ENCODE data around the gene TCEAL1.
"Not testable (repeated sequence)": the region's sequence is repeated elsewhere in the genome, so short reads cannot be mapped to it uniquely, and the experiment has no call there.

Gene TCEAL1

DNA sequence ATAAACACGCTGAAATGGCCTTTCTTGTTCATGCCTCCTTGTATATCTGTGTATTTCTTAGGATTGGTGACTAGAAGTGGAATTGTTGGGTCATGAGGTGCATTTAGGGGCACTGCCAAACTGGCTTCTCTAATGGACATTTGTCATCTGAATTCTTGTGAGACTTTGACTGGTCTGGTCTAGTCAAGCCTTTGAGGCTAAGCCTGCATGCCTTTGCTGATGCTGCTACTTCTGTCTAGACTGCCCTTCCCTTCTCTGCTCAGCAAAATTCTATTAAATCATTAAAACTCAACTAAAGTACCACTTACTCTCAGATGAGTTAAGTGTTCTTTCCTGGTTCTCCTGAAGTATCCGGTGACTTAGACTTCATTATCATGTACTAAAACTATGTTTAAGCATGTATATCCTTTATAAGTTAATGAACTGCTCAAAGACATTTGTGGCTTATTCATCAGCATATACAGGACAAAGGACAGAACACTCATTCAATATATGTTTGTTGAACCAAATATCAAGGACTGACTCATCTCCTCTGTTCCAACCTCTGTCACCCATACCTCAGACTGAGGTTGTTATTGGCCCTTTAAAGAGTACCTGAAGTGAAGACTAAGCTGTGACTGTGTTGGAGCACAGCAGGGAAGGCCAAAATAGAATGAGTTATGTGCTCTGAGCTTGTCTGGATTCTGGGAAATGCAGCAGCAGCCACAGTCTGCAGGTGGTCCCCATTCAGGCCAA lies 9.0 kb downstream of the TCEAL1 start:
- no peak for DNase-seq

DNA sequence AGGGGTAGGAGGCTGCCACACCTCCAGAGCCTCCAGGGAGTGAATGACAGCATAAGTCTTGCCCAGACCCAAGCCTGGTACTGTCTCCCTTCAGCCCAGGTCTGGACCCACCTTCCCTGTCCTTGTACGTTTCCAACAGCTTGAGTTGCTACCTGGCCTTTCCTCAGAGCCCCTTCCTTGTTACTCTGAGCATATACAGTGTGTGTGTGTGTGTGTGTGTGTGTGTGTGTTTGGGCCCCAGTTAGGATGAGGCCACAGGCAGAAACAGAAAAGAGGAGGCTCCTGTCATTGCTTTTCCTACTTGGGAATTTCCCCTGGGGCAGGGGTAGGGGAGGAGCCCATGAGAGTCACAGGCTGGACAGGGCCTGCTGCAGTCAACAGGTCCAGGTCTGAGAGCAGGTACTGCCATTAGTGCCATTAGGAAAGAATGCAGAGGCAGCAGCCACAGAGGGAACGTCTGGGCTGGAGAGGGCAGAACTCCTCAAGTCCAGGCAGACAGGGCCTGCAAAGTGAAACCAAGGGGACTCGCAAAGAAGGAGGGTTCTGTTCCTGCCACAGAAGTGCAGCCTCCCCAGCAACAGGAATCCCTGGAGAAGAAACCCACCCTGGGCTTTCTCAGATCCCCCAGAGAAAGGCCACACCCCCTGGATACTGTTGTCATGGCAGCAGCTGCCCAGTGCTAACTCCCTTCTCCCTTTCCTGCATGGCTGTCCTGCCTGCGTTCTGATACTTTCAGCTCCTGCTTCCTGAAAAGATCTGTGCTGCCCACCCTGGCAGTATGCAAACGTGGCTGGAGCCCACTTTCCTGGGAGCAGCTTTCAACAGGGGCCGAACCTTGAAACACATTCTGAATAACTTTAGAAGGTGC lies 9.9 kb downstream of the TCEAL1 start:
- DNase-seq: not testable (repeated sequence)

DNA sequence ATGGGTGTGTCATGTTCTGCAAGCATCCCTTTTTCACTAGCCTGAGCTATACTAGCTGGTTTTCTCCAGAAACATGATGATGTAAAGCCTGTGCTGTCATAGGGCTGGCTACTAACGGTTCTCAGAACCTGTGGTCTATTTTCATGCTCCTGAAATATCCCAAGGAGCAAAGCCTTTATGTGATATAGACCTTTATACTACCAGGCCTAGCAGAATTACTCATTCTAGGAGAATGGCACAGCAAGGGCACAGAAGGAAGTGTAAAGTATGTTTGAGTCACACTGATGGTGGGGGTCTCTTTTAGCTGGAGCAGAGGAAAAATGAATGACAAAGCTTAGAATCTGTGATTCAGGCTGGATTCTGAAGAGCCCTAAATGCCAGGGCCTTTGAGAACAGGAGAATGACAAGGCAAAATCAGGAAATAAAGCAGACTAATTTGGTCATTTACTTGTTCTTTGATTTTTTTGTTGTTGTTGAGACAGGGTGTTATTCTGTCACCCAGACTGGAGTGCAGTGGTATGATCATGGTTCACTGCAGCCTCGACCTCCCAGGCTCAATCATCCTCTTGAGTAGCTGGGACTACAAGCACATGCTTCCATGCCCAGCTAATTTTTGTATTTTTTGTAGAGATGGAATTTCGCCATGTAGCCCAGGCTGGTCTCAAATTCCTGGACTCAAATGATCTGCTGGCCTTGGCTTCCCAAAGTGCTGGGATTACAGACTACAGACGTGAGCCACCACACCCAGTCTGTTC lies 11.8 kb downstream of the TCEAL1 start:
- no peak for DNase-seq

DNA sequence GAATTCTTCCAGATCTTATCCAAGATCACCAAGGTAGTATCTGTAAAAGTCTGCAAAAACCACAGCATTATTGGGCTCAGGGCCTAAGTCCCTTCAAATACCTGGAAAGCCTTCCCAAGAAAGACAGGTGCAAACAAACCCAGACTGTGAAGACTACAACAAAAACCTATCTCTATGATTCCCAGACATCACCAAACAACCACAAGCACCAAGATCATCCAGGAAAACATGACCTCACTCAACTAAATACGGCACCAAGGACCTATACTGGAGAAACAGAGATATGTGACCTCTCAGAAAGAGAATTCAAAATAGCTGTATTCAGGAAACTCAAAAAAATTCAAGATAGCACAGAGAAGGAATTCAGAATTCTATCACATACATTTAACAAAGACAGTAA lies 15.3 kb downstream of the TCEAL1 start:
- no peak for DNase-seq

DNA sequence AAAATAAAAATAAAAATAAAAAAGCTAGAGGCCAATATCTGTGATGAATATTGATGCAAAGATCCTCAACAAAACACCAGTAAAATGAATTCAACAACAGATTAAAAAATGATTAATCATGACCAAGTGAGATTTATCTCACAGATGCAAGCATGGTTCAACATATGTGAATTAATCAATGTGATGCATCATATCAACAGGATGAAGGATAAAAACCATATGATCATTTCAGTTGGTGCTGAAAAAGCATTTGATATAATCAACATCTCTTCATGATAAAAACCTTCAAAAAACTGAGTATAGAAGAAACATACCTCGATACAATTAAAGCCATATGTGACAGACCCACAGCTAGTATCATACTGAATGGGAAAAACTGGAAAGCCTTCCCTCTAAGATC lies 18.9 kb downstream of the TCEAL1 start:
- no peak for DNase-seq

DNA sequence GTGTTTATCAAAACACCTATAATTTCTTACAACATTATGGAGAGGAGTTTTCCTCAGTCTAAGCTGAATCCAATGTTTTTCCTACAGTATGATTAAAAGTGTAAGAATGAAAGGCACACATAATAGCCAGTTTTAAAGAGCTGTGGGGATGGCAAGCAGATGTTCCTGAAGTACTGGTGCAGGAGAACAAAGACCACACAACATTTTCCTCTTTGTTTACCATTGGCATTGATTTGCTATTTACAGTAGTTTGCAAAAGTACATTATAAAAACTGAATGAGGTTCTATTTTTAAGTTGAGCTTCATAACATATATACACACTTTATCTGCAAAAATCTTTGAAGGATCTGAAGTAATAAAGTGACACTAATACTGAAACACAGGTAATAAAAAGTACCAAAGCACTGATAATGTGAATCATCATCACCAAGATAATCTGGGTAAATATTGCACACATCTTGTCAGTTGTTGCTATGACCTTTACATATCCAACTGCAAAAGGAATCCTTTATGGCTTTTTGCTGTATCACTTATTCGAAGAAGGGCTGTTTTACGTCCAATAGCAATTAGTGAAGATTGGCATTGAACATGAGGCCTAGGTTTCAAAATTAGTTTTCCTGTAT lies 22.5 kb downstream of the TCEAL1 start:
- no peak for DNase-seq

DNA sequence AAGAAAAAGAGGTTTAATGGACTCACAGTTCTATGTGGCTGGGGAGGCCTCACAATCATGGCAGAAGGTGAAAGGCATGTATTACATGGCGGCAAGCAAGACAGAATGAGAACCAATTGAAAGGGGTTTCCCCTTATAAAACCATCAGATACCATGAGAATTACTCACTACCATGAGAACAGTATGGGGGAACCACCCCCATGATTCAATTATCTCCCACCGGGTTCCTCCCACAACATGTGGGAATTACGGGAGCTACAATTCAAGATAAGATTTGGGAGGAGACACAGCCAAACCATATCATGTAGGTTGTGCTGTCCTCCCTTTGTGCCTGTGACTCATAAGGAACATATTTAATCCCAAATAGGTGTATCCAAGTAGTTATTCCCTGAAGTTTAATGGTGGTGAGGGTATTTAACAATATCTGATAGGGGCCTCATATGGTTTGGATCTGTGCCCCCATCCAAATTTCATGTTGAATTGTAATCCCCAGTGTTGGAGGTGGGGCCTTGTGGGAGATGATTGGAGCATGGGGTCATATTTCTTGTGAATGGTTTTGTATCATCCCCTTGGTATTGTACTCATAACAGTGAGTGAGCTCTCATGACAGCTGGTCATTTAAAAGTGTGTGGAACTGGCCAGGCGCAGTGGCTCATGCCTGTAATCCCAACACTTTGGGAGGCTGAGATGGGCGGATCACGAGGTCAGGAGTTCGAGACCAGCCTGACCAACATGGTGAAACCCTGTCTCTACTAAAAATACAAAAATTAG lies 26.6 kb downstream of the TCEAL1 start:
- not testable (repeated sequence) for DNase-seq

DNA sequence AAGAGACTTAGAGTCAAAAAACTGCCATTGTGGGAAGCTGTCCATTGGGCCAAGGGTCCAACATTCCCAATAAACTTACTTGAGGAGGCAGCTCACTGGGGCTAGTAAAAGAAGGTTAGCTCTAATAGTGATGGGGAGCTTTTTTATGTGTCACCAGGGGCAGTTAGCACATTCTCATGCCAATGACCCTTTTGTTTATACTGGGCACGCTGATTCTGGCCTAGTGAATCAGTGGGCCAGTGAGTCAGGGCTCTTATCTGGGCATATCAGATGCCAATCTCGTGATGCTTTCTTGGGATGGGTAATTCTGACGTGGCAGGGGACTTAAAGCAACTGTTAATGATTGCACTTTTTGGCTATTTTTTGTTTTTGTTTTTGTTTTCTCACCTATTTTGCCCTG lies 27.8 kb downstream of the TCEAL1 start:
- no peak for DNase-seq

DNA sequence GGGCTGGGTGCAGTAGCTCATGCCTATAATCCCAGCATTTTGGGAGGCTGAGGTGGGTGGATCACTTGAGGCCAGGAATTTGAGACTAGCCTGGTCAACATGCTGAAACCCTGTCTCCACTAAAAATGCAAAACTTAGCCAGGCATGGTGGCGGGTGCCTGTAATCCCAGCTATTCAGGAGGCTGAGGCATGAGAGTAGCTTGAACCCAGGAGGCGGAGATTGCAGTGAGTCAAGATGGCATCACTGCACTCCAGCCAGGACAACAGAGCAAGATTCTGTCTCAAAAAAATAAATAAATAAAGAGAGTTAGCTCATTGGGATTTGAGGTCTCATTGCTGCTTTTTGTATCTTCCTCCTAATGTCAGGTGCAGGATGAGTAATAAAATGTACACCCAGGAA lies 28.3 kb downstream of the TCEAL1 start:
- not testable (repeated sequence) for DNase-seq

DNA sequence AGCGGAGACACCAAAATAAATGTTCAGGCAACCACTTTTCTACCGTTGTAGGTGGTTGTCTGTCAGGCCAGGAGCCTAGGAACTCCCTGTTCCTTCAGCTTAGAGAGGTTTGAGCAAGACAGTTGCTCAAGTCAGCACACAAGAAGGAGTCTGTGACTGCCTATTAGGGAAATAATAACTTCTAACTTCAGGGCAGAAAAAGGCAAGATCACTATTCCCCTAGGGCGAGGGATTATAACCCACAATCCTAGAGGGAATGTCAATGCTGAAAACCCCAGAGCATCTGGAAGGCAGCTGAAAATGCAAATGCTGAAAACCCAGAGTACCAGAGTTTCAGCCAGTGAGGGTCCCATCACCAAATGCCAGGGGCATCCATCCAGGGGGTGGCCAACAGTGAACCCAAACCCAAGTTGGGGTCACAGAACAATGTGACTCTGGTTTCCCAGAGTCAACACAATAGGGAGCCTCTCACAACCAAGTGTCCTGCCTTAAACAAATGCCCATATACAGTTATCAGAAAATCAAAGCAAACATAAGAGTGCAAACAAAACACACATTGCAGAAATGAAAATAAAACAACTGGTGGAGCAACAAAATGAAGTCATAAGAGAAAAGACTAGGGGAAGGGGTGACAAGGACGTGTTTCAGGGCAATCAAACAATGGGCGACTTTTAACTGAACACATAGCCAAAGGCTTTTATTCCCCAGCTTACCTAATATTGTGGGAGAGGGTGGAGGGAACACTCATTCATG lies 30.1 kb downstream of the TCEAL1 start:
- no peak for DNase-seq

DNA sequence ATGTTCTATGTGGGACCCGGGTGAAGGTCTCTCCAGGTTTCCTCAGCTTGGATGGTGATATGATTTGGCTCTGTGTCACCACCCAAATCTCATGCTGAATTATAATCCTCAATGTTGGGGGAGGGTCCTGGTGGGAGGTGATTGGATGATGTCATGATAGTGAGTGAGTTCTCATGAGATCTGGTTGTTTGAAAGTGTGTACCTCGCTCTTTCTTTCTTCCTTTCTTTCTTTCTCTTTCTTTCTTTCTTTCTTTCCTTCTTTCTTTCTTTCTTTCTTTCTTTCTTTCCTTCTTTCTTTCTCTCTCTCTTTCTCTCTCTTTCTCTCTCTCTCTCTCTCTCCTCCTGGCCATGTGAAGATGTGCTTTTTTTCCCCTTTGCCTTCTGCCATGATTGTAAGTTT lies 30.7 kb downstream of the TCEAL1 start:
- DNase-seq: not testable (repeated sequence)

DNA sequence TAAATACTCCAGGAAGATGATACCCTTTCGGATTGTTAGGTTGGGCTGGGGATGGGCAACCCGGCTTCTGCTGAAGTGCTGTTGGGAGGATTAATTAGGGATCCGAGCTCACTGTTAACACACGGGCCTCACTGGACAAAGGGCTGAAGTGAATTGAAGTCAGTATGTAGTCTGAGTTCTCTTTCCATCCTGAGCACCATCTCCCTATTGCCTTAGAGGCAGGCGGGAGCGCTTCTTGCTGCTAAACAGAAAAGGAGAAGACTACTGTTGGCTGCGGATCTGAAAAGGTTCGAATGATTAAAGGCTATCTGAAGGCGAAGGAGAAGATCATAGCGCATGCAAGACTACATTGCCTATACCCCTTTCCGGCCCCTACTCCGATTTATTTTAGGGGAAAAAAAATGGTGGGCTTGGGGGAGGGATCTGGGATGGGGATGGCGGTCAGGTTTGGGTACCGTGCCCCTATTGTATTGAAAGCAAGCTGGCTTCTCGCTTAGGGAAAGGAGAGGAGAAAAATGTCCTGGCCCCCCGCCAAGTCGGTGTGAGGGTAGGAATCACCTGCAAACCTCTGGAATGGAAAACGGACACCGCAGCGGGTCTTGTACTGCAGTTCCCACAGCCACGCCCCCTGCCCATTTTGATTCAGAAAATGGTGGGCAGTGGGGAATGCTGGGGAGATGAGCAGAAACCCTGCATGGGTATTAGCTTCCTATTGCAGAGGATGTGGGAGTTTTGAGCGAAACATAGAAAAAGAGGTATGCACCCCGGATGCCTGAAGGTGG lies 35.4 kb downstream of the TCEAL1 start:
- no peak for DNase-seq

DNA sequence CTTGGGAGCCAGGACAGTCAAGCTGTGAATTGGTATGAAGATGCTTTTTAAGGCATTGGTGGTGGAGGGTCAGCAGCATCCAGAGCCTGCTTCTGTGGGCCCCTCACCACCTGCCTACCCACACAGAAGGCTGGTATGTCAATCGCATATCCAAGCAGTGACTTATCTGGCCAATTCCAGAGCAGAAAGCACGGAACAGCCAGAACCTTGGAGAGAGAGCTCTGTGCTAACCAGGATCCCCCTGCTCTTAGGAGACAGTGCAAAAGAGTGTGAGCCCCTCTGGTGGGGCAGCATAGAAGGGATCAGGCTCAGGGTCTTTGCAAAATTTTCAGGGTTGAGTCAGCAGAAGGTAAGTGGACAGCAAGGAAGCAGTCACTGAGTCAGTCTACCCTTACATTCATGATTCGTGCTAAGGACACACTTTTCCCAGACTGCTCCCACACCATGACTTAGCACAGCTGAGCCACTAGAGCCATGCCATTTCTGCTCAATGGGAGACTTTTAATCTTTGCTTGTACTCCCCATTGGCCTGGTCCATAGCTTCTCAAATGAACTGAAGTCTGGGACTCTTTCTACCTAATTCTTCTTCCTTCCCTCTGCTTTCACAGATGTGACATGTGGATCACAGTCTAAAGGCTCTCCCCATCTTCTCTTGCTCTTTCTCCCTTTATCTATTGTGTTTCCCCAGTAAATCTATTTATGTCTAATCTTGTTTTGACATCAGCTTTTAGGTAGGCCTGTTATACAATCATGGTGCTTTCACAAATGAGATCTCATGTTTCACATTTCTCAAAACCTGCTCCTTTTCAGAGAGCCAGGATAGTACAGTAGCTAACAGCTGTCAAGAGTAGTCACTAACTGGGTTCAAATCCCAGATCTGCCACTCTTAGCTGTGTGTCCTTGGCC lies 37.7 kb downstream of the TCEAL1 start:
- no peak for DNase-seq

DNA sequence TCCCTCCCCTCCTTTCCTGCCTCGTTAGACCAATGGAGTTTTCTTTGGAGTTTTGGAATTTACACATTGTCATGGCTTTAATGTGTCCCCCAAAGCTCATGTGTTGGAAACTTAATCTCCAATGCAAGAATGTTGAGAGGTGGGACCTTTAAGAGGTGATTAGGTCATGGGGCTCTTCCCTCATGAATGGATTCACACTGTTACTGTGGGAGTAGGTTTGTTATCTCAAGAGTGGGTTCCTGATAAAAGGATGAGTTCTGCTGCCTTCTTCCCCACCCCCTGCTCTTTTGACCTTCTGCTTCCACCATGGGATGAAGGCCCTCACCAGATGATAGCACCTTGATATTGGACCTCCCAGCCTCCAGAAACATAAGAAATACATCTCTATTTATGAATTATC lies 41.0 kb downstream of the TCEAL1 start:
- DNase-seq: no peak

DNA sequence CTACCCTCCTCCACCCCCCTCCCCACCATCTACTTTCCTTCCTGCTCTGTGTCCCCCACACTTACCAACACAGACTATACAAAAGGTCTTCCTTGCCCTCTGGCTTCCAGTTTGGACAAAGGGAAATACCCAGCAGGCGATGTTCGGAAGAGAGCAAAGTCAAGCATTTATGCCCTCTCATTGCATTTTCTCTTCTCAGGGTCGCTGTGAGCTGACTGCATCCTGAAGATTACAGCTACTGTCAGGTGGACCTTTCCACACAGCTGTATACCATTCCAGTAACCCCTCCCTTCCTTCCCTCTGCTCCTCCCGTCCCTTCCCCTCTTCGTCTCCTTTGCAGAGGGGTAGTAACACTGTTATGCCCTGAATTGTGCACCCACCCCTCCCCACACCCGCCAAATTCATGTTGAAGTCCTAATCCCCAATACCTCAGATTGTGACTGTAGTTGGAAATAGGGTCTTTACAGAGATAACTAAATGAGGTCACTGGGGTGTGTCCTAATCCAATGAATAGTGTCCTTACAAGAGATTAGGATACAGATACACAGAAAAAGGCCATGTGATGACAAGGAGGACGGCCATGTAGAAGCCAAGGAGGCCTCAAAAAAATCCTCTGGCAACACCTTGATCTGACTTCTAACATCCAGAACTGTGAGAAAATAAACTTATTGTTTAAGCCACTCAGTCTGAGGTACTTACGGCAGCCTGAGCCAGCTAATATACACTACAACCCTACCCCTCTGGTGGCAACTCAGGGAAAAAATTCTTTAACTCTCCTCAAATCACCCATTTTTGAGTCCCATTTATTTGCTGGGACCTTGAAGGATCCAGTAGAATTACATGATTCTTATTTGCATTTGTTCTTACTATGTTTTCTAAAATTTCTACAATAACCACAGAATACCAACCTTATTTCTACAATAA lies 46.0 kb downstream of the TCEAL1 start:
- no peak for DNase-seq

DNA sequence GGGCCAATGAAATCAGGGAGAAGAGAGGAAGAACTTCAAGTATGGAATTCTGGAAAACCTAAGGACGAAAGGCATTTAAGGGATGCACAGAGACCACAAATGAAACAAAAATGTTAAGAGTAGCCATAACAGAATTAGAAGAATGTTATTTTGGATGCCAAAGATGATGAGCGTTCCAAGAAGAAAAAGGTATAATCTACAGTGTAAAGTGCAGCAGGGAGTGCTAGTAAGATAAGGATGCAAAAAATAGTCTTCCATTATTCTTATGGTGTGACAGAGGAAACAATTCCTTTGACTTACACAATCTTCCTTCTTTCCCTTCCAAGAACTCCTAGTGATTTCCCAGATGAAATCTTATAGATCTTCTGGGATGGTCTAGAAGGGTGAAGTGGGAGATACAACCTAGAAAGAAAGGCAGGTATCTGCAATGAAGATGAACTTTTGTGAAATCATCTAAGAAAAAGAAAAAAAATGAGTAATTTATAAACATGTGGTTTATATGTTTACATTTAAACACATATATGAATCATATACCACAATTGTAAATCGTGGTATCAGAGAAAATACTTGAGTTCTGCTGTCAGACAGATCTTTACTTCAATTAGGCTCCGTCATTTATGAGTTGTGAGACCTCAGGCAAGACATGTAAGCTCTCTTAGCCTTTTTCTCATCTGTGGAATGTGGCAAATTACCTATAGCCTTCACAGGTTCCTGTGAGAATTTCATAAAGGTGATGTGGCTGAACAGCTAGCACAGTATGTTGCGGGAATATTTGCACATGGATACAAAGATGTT lies 49.6 kb downstream of the TCEAL1 start:
- DNase-seq: no peak
